Measurements from ENCODE around the gene EHMT1. TPM values are rescaled to one million over a fixed set of nuclear protein-coding genes. Genes with fewer than 3 reads are reported as not detected.

The EHMT1 gene
- total and polyA plus RNA-seq, 2 of the 13 experiments (the other 11 are each of a cell fraction or from before 2014, with no cell fraction given) = 23.0 to 27.1 TPM

- TF ChIP-seq HDAC1 (CRISPR knock-in tag; IDR thresholded peaks at IDR 0.05) (no peak), TFDP1 (CRISPR knock-in tag; IDR thresholded peaks at IDR 0.05; ENCODE audit: borderline replicate concordance) (no peak), REXO4 (CRISPR knock-in tag; IDR thresholded peaks at IDR 0.05; ENCODE audit: borderline replicate concordance) (no peak), EEA1 (CRISPR knock-in tag; IDR thresholded peaks at IDR 0.05; ENCODE audit: borderline replicate concordance) (no peak), MXI1 (IDR thresholded peaks at IDR 0.05; ENCODE audit: borderline replicate concordance, low read depth, low read length) (no peak), ERF (CRISPR knock-in tag; IDR thresholded peaks at IDR 0.05) (no peak), ZNF10 (CRISPR knock-in tag; IDR thresholded peaks at IDR 0.05; ENCODE audit: borderline replicate concordance, low read depth) (no peak), ZNF33A (CRISPR knock-in tag; IDR thresholded peaks at IDR 0.05; ENCODE audit: borderline replicate concordance) (no peak), ZNF17 (CRISPR knock-in tag; IDR thresholded peaks at IDR 0.05) (no peak), RBM22 (optimal IDR thresholded peaks at IDR 0.05; ENCODE audit: low read length) (no peak), CENPBD1 (CRISPR knock-in tag; IDR thresholded peaks at IDR 0.05; ENCODE audit: borderline replicate concordance, low read depth) (no peak), SETDB1 (CRISPR knock-in tag; IDR thresholded peaks at IDR 0.05; ENCODE audit: borderline replicate concordance) (no peak), ZNF850 (CRISPR knock-in tag; conservative IDR thresholded peaks at IDR 0.05) (no peak), NCOR1 (IDR thresholded peaks at IDR 0.05; ENCODE audit: borderline replicate concordance, low read length) (no peak), XBP1 (CRISPR knock-in tag; IDR thresholded peaks at IDR 0.05) (no peak)
- TF ChIP-seq, protein P1, sequence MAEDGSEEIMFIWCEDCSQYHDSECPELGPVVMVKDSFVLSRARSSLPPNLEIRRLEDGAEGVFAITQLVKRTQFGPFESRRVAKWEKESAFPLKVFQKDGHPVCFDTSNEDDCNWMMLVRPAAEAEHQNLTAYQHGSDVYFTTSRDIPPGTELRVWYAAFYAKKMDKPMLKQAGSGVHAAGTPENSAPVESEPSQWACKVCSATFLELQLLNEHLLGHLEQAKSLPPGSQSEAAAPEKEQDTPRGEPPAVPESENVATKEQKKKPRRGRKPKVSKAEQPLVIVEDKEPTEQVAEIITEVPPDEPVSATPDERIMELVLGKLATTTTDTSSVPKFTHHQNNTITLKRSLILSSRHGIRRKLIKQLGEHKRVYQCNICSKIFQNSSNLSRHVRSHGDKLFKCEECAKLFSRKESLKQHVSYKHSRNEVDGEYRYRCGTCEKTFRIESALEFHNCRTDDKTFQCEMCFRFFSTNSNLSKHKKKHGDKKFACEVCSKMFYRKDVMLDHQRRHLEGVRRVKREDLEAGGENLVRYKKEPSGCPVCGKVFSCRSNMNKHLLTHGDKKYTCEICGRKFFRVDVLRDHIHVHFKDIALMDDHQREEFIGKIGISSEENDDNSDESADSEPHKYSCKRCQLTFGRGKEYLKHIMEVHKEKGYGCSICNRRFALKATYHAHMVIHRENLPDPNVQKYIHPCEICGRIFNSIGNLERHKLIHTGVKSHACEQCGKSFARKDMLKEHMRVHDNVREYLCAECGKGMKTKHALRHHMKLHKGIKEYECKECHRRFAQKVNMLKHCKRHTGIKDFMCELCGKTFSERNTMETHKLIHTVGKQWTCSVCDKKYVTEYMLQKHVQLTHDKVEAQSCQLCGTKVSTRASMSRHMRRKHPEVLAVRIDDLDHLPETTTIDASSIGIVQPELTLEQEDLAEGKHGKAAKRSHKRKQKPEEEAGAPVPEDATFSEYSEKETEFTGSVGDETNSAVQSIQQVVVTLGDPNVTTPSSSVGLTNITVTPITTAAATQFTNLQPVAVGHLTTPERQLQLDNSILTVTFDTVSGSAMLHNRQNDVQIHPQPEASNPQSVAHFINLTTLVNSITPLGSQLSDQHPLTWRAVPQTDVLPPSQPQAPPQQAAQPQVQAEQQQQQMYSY (CRISPR knock-in tag; IDR thresholded peaks at IDR 0.05) = no peak
- TF ChIP-seq, protein P2, sequence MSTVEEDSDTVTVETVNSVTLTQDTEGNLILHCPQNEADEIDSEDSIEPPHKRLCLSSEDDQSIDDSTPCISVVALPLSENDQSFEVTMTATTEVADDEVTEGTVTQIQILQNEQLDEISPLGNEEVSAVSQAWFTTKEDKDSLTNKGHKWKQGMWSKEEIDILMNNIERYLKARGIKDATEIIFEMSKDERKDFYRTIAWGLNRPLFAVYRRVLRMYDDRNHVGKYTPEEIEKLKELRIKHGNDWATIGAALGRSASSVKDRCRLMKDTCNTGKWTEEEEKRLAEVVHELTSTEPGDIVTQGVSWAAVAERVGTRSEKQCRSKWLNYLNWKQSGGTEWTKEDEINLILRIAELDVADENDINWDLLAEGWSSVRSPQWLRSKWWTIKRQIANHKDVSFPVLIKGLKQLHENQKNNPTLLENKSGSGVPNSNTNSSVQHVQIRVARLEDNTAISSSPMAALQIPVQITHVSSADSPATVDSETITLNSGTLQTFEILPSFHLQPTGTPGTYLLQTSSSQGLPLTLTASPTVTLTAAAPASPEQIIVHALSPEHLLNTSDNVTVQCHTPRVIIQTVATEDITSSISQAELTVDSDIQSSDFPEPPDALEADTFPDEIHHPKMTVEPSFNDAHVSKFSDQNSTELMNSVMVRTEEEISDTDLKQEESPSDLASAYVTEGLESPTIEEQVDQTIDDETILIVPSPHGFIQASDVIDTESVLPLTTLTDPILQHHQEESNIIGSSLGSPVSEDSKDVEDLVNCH (CRISPR knock-in tag; IDR thresholded peaks at IDR 0.05) = no peak
- no peaks in the 10 kb centered on the region for H3K9me3 ChIP-seq (ENCODE audit: low read length)
- ChIA-PET CTCF (ENCODE audit: low intra/inter-chr PET ratio, low total read pairs) (no interaction called here), POLR2A (no interaction called here)
- peaks cover 3 to 14% of the 10 kb centered on the region in 2 experiments; a peak in 3 of 5 replicates for H3K36me3 ChIP-seq (replicated peaks in 1 of 2; ENCODE audit: control insufficient read depth in 1 of 2, insufficient read depth in 2 of 2, low read length in 2 of 2)
- no peaks in the 10 kb centered on the region for H3K4me1 ChIP-seq (ENCODE audit: insufficient read depth, low read length)
- H3K79me2 ChIP-seq (ENCODE audit: insufficient read depth, low read length) = peaks cover 28% of the 10 kb centered on the region
- intact Hi-C loops (cut with micrococcal nuclease; ENCODE audit: unreplicated experiment) = no loop called here
- no peak overlapping the region for H3K4me2 ChIP-seq (ENCODE audit: low read depth, low read length)
- FAIRE-seq = no peak
- DNase-seq (ENCODE audit: low spot score) = no peak
- no peak overlapping the region for H3K4me3 ChIP-seq (replicated peaks in 1 of 3; ENCODE audit: insufficient read depth in 1 of 3, low read depth in 2 of 3, low read length in 3 of 3)
- no peak overlapping the region for H3K9ac ChIP-seq (ENCODE audit: insufficient read depth, low read depth, low read length)
- H3K27ac ChIP-seq (ENCODE audit: extremely low read length, insufficient read depth, low read length) = no peak overlapping the region
- H4K20me1 ChIP-seq (ENCODE audit: insufficient read depth, low read length) = peaks cover 7% of the 10 kb centered on the region; the same call in 1 of the 2 replicates
- ATAC-seq = no peak
- H3K27me3 ChIP-seq (ENCODE audit: control insufficient read depth in 1 of 2, insufficient read depth in 2 of 2, low read length in 2 of 2) = no peaks in the 10 kb centered on the region
- no TSS peak for BruUV-seq (replicated peaks)
- 77% methylated on average over 10 of the region's 11 CpGs for WGBS (ENCODE audit: low lambda C conversion rate)
- H2AFZ ChIP-seq (ENCODE audit: low read length) = no peak overlapping the region
- in situ Hi-C loops (cut with HindIII; ENCODE audit: extremely low pct_ligation_motif_present, low pct_unique_long_range_greater_than_20kb) = no loop called here
These were observed 89.9 kb downstream of the EHMT1 start for GRCh38 chr9:137708590-137709284.

All from HepG2 (cell line).